ENCODE results near the gene ZNF581. TPM values are rescaled to one million over a fixed set of nuclear protein-coding genes. Genes with fewer than 3 reads are reported as not detected.

The ZNF581 gene
- polyA plus RNA-seq, 1 donor from 2014 or later, result 15.3 TPM

DNA sequence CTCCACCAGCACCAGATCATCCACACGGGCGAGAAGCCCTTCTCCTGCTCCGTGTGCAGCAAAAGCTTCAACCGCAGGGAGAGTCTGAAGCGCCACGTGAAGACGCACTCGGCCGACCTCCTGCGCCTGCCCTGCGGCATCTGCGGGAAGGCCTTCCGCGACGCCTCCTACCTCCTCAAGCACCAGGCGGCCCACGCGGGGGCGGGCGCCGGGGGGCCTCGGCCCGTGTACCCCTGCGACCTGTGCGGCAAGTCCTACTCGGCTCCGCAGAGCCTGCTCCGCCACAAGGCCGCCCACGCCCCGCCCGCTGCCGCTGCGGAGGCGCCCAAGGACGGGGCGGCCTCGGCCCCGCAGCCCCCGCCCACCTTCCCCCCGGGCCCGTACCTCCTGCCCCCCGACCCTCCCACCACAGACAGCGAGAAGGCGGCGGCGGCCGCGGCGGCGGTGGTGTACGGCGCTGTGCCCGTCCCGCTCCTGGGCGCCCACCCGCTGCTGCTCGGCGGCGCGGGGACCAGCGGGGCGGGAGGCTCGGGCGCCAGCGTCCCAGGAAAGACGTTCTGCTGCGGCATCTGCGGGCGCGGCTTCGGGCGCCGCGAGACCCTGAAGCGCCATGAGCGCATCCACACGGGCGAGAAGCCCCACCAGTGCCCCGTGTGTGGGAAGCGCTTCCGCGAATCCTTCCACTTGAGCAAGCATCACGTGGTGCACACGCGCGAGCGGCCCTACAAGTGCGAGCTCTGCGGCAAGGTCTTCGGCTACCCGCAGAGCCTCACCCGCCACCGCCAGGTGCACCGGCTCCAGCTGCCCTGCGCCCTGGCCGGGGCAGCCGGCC is 28.5 kb upstream of the ZNF581 start:
- H3K9ac ChIP-seq (ENCODE audit: low read length), result no peak overlapping the region
- H3K36me3 ChIP-seq (ENCODE audit: insufficient read depth, low read length), result peaks cover under 1% of the 10 kb centered on the region
- H3K79me2 ChIP-seq (replicated peaks; ENCODE audit: insufficient read depth, low read length), result no peaks in the 10 kb centered on the region

DNA sequence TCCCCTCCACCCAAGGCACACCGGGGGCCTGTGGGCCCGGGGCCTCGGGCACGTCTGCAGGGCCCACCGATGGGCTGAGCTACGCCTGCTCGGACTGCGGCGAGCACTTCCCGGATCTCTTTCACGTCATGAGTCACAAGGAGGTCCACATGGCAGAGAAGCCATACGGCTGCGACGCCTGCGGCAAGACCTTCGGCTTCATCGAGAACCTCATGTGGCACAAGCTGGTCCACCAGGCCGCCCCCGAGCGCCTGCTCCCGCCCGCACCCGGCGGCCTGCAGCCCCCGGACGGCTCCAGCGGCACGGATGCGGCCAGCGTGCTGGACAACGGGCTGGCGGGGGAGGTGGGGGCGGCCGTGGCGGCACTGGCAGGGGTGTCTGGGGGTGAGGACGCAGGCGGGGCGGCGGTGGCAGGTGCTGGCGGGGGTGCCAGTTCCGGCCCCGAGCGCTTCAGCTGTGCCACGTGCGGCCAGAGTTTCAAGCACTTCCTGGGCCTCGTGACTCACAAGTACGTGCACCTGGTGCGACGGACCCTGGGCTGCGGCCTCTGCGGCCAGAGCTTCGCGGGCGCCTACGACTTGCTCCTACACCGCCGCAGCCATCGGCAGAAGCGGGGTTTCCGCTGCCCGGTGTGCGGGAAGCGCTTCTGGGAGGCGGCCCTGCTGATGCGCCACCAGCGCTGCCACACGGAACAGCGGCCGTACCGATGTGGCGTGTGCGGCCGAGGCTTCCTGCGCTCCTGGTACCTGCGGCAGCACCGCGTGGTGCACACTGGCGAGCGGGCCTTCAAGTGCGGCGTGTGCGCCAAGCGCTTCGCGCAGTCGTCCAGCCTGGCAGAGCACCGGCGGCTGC is 27.7 kb upstream of the ZNF581 start:
- no peaks in the 10 kb centered on the region for H3K36me3 ChIP-seq (ENCODE audit: insufficient read depth, low read length)
- no peaks in the 10 kb centered on the region for H3K27me3 ChIP-seq (ENCODE audit: insufficient read depth, low read depth, low read length)

More for the DNA sequence above, 28.5 kb upstream of the ZNF581 start:
- Histone ChIP-seq H3K4me2 (ENCODE audit: low read length) (no peak overlapping the region), H3F3A (ENCODE audit: insufficient read depth, low read length, poor library complexity, severe bottlenecking) (no peaks in the 10 kb centered on the region), H3K4me3 (ENCODE audit: low read length) (no peak overlapping the region), H3K27me3 (ENCODE audit: insufficient read depth, low read depth, low read length) (no peaks in the 10 kb centered on the region), H3K27ac (ENCODE audit: low read length) (no peak overlapping the region), H3K9me3 (ENCODE audit: low read length) (no peaks in the 10 kb centered on the region), H3K9me2 (ENCODE audit: insufficient read depth, low read length) (no peaks in the 10 kb centered on the region), H4K20me1 (ENCODE audit: insufficient read depth) (no peaks in the 10 kb centered on the region), H2AFZ (ENCODE audit: low read depth, low read length) (no peak overlapping the region)
- TF ChIP-seq SMC3 (conservative IDR thresholded peaks at IDR 0.05; ENCODE audit: poor library complexity) (no peak), TAF1 (IDR thresholded peaks at IDR 0.05; ENCODE audit: low read depth) (no peak), EZH2 (IDR thresholded peaks at IDR 0.05; ENCODE audit: borderline replicate concordance, insufficient read depth, low read length, poor library complexity, severe bottlenecking) (no peak), POLR2AphosphoS5 (IDR thresholded peaks at IDR 0.05) (no peak)
- TF ChIP-seq, protein P1, sequence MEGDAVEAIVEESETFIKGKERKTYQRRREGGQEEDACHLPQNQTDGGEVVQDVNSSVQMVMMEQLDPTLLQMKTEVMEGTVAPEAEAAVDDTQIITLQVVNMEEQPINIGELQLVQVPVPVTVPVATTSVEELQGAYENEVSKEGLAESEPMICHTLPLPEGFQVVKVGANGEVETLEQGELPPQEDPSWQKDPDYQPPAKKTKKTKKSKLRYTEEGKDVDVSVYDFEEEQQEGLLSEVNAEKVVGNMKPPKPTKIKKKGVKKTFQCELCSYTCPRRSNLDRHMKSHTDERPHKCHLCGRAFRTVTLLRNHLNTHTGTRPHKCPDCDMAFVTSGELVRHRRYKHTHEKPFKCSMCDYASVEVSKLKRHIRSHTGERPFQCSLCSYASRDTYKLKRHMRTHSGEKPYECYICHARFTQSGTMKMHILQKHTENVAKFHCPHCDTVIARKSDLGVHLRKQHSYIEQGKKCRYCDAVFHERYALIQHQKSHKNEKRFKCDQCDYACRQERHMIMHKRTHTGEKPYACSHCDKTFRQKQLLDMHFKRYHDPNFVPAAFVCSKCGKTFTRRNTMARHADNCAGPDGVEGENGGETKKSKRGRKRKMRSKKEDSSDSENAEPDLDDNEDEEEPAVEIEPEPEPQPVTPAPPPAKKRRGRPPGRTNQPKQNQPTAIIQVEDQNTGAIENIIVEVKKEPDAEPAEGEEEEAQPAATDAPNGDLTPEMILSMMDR (IDR thresholded peaks at IDR 0.05; ENCODE audit: poor library complexity, severe bottlenecking), result no peak

More for the DNA sequence above, 27.7 kb upstream of the ZNF581 start:
- H3K79me2 ChIP-seq (replicated peaks; ENCODE audit: insufficient read depth, low read length), result no peaks in the 10 kb centered on the region
- H4K20me1 ChIP-seq (ENCODE audit: insufficient read depth), result no peaks in the 10 kb centered on the region
- TF ChIP-seq SMC3 (conservative IDR thresholded peaks at IDR 0.05; ENCODE audit: poor library complexity), result no peak
- no peak for TF ChIP-seq POLR2AphosphoS5 (IDR thresholded peaks at IDR 0.05)
- TF ChIP-seq, protein P2, sequence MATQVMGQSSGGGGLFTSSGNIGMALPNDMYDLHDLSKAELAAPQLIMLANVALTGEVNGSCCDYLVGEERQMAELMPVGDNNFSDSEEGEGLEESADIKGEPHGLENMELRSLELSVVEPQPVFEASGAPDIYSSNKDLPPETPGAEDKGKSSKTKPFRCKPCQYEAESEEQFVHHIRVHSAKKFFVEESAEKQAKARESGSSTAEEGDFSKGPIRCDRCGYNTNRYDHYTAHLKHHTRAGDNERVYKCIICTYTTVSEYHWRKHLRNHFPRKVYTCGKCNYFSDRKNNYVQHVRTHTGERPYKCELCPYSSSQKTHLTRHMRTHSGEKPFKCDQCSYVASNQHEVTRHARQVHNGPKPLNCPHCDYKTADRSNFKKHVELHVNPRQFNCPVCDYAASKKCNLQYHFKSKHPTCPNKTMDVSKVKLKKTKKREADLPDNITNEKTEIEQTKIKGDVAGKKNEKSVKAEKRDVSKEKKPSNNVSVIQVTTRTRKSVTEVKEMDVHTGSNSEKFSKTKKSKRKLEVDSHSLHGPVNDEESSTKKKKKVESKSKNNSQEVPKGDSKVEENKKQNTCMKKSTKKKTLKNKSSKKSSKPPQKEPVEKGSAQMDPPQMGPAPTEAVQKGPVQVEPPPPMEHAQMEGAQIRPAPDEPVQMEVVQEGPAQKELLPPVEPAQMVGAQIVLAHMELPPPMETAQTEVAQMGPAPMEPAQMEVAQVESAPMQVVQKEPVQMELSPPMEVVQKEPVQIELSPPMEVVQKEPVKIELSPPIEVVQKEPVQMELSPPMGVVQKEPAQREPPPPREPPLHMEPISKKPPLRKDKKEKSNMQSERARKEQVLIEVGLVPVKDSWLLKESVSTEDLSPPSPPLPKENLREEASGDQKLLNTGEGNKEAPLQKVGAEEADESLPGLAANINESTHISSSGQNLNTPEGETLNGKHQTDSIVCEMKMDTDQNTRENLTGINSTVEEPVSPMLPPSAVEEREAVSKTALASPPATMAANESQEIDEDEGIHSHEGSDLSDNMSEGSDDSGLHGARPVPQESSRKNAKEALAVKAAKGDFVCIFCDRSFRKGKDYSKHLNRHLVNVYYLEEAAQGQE (IDR thresholded peaks at IDR 0.05; ENCODE audit: borderline replicate concordance), result no peak
- TF ChIP-seq EZH2 (IDR thresholded peaks at IDR 0.05; ENCODE audit: borderline replicate concordance, insufficient read depth, low read length, poor library complexity, severe bottlenecking), result no peak
- H2AFZ ChIP-seq (ENCODE audit: low read depth, low read length), result no peak overlapping the region
- no peak overlapping the region for H3K27ac ChIP-seq (ENCODE audit: low read length)
- no peaks in the 10 kb centered on the region for H3K9me2 ChIP-seq (ENCODE audit: insufficient read depth, low read length)
- no peak overlapping the region for H3K4me3 ChIP-seq (ENCODE audit: low read length)
- H3K9me3 ChIP-seq (ENCODE audit: low read length), result no peaks in the 10 kb centered on the region
- H3K9ac ChIP-seq (ENCODE audit: low read length), result no peak overlapping the region
- no peak overlapping the region for H3K4me2 ChIP-seq (ENCODE audit: low read length)
- H3F3A ChIP-seq (ENCODE audit: insufficient read depth, low read length, poor library complexity, severe bottlenecking), result no peaks in the 10 kb centered on the region
